Ammon's horn (tissue), 1 donor: ENCODE measurements around the gene CIAO2A.
"Not testable (repeated sequence)": the region's sequence is repeated elsewhere in the genome, so short reads cannot be mapped to it uniquely, and the experiment has no call there.

ENCODE experiments used
- DNase-seq: peaks from one replicate; pipeline ENCODE4 v3.0.0-alpha.2; 2016; ENCODE audit warnings: low spot score

The CIAO2A gene

DNA sequence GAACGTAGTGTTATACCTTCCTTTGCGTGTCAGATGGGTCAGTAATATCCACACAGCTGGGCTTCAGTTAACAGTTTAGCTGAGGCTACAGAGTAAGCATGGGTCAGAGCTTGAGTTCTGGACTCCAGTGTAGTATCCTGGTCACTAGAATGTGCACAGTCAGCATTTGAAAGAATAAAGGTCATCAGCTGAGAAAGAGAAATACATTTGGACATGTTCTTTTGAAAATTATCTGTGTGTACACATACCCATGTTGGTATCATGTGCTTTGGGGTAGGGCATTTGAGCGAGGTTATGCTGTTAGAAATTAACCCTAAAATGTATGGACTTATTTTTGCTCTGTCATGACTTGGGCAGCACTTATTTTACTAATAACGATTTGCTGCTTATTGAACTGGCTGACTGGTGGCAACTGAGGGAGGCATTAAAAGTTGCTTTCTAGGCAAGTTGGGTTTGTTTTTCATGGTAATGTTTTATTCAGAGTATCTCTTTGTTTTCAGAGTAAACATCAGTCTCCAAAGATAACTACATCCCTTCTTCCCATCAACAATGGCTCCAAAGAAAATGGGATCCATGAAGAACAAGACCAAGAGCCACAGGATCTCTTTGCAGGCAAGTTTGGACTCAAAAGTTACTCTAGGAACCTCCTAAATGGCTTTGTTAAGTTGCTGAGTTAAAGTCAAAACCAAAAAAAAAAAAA, 18.6 kb upstream of the CIAO2A start:
- DNase-seq = no peak

DNA sequence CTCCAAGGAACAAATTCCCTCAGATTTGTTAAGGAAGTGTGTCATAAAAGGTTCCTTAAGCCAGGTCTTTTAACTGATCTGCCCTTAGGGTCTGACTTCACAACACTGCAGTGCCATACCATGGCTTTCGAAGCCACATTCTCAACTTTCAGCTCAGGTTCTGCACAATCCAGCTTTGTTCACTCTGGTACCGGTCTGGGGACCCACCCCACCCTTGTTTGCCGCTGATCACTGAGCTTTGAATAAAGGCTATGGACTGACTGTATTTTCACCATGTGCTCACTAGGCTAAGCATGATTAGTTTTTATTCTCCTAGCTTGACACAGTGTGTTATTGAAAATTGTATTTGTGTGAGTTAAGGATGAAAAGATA, 18.0 kb upstream of the CIAO2A start:
- no peak for DNase-seq

DNA sequence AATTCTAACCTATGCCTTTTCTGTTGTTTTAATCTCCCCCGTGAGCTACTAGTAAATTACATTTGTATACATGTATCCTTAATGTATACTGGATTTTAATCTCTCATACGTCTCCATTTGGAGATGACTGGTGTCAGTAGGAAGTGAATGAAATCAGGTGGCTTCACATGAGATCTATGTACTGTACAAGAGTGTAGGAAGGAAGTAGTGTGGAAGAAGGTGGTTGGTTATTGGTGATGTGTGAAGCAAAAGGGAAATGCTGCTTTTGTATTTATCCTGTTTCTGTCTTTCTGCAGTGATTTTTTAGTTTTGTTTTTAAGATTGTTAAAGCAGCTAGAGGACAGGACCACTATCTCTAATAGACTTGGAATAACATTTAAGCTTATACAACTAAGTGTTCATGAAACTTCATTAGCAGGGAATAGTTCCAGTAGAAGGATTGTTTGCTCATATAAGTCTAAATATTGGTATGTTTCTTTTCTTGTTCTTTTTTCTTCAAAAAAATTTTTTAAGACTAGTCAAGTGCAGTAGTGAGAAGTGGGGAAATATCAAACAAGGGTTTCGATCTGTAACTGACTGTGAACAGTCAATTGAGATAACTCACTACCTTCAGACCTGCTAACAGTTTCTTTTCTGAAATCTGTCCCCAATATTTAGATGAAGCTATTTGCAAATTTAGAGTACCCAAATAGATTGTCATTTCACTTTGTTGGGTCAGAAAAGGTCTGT, 17.5 kb upstream of the CIAO2A start:
- DNase-seq = no peak

DNA sequence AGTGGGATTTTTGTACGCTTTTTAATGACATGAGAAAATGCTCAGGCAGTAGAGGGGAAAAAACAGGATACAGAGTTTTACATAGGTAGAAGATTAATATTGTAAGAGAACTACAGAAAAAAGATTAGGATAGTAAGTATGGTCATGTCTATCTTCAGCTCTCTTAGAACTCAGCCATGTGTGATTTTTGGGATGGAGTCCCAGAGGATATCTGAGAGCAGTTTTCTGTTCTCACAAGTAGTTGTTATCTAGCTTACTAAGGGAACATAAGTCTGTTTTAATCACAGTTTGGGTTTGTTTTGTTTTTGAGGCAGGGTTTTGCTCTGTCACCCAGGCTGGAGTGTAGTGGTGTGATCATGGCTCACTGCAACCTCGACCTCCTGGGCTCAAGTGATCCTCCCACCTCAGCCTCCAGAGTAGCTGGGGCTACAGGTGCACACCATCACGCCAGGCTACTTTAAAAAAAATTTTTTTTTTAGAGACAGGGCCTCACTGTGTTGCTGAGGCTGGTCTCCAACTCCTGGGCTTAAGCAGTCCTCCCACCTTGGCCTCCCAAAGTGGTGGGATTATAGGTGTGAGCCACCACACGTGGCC, 16.6 kb upstream of the CIAO2A start:
- DNase-seq = not testable (repeated sequence)

DNA sequence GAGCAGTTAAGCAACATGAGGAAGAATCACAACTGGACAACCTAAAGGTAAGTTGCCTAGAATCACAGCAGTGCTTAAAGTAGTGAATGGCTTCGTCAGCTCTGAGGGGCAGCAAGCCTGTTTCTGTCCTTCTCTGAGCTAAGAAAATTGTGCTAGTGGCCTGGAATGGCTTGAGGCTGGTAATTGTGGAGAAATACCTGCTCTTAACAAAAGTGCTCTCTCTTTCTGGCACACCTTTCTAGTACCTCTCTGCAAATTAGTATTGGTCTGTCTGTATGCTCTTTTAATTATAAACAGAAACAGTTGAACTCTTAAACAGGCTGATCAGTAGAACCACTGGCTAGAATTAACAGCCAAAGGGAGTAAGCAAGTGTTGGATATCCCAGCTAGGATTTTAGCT, 13.7 kb upstream of the CIAO2A start:
- no peak for DNase-seq

DNA sequence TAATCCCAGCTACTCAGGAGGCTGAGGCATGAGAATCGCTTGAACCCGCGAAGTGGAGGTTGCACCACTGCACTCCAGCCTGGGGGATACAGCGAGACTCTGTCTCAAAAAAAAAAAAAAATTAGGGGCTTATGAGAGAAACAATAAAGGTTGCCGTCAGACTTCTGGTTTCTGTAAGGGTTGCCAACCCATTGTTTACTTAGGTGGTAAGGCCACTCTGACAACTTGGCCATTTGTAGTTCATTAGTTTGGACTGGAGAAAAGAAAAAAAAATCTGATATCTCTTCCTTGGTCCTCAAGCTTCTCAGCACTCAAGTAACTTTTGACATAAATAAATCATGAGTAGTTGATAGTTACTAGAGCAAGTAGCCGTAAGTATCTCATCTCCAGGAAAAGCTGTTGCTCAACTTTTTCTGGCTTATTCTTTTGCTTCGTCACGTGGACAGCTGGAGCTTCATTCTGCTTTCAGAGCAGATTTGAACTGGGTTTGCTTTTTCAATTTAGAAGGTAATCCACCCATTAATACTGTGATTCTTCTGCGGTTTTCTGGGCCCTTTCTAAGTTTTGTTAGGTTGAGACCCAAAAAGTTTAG, 11.6 kb upstream of the CIAO2A start:
- peak; percentile 63 for DNase-seq

DNA sequence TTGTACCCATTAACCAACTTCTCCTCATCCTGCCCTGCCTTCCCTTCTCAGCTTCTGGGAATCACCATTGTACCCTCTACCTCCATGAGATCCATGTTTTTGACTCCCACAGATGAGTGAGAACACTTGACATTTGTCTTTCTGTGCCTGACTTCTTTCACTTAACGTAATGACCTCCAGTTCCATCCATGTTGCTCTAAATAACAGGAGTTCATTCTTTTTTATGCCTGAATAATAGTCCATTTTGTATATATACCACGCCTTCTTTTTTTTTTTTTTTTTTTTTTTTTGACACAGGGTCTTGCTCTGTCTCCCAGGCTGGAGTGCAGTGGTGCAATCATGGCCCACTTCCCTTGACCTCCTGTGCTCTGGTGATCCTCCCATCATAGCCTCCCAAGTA, 8.9 kb upstream of the CIAO2A start:
- no peak for DNase-seq

DNA sequence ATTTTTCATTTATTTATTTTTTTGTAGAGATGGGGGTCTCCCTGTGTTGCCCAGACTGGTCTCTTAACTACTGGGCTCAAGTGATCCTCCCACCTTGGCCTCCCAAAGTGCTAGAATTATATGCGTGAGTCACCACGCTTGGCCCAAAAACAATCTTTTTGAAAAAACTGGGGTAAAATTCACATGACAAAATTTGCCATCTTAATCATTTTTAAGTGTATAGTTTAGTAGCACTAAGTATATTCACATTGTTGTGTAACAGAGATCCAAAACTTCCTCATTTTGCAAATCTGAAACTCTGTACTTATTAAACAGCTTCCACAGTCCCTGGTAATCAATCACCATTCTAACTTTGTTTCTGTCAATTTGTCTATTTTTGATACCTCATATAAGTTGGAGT, 7.3 kb upstream of the CIAO2A start:
- no peak for DNase-seq

DNA sequence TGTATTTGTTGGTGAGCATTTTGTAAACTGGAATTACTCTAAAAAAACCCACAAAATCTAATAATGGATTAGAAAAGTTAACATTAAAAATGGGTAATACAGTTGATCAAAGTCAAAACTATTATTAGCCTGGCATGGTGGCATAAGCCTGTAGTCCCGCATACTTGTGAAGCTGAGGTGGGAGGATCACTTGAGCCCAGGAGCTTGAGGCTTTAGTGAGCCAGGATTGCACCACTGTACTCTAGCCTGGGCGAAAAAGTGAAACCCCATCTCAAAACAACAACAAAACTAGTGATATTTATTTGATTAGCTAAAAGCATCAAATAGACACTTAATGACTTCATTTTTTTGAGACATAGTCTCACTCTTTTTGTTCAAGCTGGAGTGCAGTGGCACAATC, 5.7 kb upstream of the CIAO2A start:
- no peak for DNase-seq

DNA sequence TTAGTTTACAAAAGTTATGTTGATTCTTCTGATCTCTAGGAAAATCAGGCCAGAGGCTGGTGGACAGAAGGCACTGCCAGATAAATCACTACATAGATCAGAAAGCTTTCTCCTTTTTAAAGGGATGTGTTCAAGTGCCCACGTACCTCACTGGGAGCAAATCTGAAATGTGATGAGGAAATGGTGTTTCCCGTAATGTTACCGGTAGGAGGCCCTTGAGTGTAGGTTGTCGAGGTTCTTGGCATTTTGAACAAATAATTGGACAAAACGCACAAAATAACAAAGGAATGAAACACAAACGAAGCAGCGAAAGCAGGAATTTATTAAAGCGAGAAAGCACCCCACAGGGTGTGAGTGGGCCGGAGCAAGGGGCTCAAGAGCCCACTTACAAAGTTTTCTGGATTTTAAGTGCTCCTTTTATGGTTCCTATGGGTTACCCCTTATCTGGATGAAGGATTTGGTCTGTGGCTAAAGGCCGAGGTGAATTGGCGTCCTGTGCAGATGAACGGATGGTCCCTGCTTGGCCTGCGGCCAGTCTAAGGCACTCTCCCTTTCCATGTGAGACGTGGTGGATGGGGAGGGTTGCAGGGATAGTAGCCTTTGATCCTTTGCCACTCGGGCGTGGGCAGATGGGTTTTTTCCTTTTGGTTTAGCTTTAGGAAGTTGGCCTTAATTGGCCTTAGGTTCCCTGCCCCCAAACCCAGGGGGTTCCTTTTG, 3.2 kb upstream of the CIAO2A start:
- peak; percentile 33 for DNase-seq

DNA sequence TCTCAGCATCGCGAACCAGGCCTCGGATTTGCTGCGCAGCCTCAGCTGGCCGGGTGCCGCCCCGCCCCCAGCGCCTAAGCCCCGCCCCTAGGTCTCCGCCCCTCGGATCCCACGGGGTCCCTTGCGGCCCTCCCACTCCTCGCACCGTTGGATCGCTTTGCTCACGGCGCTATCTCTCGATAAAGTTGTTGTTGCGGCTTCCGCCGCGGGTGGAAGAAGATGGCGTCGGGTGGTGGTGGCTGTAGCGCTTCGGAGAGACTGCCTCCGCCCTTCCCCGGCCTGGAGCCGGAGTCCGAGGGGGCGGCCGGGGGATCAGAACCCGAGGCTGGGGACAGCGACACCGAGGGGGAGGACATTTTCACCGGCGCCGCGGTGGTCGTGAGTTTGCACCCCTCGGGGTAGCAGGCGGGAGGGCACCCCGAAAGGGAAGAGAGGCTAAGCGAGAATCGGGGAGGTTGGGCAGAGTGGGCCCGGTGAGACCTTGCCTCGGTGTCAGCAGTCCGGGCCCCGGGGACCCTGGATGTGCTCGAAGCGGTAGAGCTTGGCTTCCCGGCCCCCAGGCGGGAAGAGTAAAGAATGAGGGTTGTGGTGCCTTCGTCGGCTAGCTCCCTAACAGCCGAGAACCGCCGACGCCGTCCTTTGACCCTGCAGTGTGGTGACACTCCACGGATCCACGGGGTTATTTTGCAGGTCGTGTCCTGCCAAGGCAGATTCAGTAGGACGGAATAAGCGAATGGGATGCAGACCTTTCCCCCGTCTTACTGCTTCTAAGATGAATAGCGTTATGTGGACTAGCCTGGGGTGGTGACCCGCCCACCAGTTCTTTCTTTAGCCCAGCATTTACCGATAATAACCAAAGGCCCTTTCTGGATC, 2.4 kb upstream of the CIAO2A start, which contains the start of gene SNX1:
Gene SNX1 (plus strand): TSS at position 188 of the 873 bp plus-strand sequence. CDS start 32 bp downstream, at position 220.
- DNase-seq = peak; percentile 96

DNA sequence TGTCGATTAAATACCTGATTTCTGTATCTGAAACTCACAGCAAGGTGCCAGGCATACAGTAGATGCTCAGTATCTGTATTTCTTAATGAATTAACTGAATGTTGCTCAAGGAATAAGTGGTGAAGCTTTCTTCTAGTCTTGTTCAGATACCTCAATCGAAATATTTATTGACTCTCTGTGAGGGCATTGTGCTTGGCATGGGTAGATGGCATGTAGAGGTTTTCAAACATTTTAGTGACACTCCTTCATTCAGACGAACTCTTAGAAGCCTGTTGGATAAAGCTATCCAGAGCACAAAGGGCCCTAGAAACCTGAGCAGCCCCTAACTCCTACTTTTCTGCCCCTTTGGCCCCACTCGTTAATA, 1.8 kb upstream of the CIAO2A start:
- DNase-seq = no peak

DNA sequence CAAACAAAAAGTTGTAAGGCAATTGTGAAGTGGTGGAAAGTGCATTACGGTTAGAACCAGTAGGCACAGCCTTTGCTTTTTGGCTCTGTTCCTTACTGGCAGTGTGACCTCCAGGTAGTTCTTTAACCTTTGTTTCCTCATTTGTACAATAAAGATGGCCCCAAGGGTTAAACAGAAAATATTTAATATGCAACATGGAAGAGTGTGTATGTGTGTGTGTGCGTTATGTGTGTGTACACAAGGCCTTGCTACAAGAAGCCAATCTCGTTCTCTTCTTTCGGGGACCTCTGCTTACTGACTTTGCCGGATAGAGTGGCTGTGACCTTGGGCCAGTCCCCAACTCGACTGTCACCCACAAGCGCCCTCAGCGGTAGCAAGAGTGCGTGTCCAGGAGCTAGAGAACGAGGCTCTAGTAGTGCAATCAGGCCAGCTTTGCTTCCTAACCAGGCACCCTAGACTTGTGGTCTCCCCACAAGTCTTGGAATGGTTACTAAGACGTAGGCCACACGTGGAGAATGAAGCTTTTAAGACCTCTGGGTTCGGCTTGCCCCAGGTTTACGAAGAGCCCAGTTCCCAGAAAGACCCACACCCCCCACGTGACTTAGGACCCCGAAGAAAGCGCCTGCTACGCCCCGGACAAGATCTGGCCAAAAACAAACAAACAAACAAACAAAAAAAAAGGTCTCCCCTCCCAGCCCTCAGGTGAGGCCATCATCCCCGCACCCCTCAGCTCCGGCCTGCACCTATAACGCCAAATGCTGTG, 593 bp downstream of the CIAO2A start:
- peak; percentile 46 for DNase-seq

DNA sequence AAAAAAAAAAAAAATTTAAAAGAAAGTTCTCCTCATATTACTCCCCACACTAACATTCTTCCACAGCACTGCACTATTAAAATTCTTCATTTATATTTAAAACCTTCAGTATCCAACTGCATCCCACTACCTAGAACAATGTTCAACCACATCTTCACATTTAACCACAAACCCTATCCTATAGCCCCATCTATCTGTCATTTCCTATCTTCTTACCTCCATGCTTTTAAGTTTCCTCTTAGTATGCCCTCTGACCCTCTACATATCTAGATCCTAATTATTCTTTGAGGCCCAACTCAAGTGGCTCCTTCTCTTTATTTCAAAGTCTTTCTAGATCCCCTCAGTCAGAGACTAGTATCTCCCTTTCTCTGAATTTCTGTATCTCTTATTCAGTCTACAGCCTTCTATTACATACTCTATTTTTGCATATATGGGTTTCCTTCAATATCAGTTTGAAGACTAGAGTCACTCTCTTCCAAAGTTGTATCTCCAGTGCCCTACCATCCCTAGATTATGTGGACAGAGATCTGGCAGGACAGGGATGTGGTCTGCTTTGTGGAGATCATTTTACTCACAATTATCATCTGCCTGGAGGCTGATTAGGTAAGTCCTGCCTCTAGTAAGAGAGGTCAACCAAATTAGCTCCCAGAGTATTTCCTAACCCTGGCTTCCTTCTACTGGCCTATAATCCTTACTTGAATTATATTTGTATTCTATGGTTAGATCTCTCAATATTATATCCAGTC, 1.4 kb downstream of the CIAO2A start:
- no peak for DNase-seq

DNA sequence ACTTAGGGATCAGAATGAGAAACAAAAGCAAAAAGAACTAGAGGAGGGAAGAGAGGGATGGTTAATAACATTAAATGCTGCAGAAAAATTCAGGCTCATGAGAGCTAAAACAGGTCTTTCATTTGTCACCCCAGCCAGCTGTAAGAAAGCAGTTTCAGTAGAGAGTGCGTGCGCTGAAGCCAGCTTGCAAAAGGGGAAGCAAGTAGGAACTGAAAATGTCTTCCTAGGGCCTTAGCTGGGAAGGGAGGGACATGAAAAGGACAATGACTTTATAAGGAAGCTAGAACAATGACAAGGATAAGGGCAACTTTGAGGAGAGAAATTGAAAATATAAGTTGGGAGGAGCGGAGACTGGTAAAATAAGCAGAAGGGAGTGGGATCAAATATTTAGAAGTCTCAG, 3.1 kb downstream of the CIAO2A start:
- peak; percentile 57 for DNase-seq

DNA sequence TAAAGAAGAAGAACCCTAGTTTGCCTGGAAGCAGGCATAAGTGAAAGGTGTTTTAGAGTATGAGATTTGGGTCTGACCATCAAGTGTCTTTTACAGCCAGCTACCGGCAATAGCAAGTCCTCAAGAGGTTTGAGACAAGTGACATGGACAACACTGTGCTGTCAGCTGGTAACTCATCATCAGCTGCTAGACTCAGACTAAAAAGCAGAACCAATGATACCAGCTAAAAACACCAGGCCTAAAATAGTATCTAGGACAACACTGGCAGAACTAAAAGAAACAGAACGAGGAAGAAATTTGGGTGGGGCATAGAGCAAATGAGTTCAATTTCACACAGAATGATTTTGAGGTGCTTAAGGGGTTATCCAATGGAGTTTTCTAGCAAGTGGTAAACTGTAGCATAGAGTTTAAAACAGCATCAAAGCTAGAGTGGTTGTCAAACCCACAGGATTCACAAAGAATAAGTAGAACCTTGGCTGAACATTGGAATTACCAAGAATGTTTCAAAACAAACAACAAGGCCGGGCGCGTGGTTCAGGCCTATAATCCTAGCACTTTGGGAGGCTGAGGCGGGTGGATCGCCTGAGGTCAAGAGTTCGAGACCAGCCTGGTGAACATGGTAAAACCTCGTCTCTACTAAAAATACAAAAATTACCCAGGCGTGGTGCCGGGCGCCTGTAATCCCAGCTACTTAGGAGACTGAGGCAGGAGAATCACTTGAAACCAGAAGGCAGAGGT, 3.9 kb downstream of the CIAO2A start:
- DNase-seq = peak; percentile 61

DNA sequence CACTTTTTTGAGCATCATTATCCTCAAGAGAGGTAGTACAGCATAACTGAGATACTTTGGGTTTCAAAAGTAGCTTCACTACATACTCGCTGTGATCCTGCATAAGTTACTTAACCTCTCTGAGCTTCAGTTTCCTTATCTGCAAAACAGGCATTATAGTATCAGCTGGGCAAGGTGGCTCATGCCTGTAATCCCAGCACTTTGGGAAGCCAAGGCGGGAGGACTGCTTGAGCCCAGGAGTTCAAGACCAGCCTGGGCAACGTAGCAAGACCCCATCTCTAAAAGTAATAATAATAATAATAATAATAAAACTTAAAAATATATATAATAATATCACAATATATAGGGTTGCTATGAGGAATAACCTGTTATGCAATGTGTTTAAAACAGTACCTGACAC, 10.9 kb downstream of the CIAO2A start:
- DNase-seq = no peak

DNA sequence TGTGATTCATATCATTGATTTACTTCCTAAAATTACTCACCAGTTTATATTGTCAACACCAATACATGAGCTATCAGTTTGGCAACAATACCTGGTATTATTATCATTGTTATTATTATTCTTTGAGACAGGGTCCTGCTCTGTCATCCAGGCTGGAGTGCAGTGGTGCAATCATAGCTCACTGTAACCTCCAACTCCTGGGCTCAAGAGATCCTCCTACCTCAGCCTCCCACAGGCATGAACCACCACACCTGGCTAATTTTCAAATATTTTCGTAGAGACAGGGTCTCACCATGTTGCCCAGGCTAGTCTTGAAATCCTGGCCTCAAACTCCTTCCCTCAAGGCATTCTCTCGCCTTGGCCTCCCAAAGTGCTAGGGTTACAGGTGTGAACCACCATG, 20.1 kb downstream of the CIAO2A start:
- not testable (repeated sequence) for DNase-seq

DNA sequence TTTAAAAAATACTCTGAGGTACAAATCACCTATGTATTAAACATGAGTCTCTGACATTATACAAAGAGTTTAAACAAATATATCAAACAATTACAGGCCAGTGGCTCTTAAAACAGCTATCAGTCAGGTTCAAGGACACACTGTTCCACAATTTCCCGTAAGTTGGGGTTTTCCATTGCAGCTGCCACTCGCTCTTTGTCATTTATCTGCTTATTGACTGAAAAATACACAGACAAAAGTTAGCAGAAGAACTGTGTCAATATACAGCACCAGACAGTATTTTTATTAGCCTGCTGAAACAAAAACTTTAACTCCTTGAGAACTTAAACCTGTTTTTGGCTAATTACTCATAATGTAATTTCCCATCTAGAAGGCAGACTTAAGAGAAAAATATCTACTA, 20.8 kb downstream of the CIAO2A start:
- DNase-seq = no peak
